ENCODE results near the gene HLA-DPB1. TPM values are rescaled to one million over a fixed set of nuclear protein-coding genes. Genes with fewer than 3 reads are reported as not detected.

HLA-DPB1 gene
- total RNA-seq (10 to 100 TPM; 29.0 to 31.7 TPM), total RNA-seq (2.7 to 192 (median 24.2) reads per million in 172 experiments)
- polyA plus RNA-seq (2013, experiment 1 of 2), result 233 TPM
- polyA plus RNA-seq (2013, experiment 2 of 2), result 123 TPM

DNA sequence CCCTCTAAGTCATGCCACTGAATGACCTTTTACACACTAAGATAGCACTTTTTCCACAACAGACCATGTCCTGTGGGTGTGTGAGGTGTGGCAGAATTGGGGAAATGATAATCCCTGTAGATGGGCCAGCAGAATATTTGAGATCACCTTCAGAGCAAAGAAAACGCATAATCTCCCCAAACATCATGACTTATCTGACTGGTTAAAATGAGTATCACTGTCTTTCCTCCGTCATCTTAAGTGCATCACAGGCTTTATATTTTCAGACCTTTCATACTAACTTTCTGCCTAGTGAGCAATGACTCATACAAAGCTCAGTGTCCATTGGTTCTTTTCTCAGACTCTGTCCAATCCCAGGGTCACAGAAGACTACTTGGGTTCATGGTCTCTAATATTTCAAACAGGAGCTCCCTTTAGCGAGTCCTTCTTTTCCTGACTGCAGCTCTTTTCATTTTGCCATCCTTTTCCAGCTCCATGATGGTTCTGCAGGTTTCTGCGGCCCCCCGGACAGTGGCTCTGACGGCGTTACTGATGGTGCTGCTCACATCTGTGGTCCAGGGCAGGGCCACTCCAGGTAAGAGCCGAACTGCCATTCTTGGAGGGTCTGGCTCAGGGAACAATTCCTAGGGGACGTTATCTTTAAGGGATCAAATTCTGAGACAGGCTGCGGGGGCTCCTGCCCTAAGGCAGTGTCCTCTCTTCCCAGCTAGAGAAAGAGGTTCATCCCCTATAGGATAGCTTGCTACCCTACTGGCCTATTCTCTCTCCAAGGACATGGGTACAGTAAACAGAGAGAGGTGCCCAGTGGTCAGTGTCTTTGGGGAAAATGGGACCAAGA is at the start of gene HLA-DPB1:
TSS of gene HLA-DPB1 (plus strand) at position 423 of the 838 bp plus-strand sequence. CDS start at position 475, 52 bp downstream.
- ChIA-PET CTCF (no interaction called here), POLR2A (interaction anchor here (0.6 to 1.5 kb wide), 7 partner anchors 19 to 227 kb away, joined by 3 to 8 read pairs (median 3); partner anchors contain the start of gene RPS18)
- peak within 1 kb of the TSS; percentile 90 for H3K27ac Mint-ChIP-seq
- peaks cover 12% of the 10 kb centered on the region for H3K27me3 Mint-ChIP-seq
- peak within 1 kb of the TSS in 1 of 2 donors; percentile 68 for H3K27ac ChIP-seq (ENCODE audit: low read depth in 1 of 2, low read length in 2 of 2)
- peak within 1 kb of the TSS; percentile 81 for H3K4me3 ChIP-seq (ENCODE audit: low read length)
- H3K9me3 ChIP-seq (ENCODE audit: control insufficient read depth in 1 of 2, insufficient read depth in 1 of 2, low read length in 2 of 2), result no peaks in the 10 kb centered on the region
- H3K4me1 ChIP-seq (ENCODE audit: insufficient read depth, low read length), result peaks cover 39% of the 10 kb centered on the region
- H3K27me3 ChIP-seq (ENCODE audit: control insufficient read depth in 1 of 2, insufficient read depth in 2 of 2, low read length in 2 of 2), result no peaks in the 10 kb centered on the region
- peak in 4 of 14 experiments; percentile 23 to 88 (median 86) for DNase-seq
- H3K4me1 Mint-ChIP-seq (ENCODE audit: low read depth), result peaks cover 59% of the 10 kb centered on the region
- TF ChIP-seq, protein P1, sequence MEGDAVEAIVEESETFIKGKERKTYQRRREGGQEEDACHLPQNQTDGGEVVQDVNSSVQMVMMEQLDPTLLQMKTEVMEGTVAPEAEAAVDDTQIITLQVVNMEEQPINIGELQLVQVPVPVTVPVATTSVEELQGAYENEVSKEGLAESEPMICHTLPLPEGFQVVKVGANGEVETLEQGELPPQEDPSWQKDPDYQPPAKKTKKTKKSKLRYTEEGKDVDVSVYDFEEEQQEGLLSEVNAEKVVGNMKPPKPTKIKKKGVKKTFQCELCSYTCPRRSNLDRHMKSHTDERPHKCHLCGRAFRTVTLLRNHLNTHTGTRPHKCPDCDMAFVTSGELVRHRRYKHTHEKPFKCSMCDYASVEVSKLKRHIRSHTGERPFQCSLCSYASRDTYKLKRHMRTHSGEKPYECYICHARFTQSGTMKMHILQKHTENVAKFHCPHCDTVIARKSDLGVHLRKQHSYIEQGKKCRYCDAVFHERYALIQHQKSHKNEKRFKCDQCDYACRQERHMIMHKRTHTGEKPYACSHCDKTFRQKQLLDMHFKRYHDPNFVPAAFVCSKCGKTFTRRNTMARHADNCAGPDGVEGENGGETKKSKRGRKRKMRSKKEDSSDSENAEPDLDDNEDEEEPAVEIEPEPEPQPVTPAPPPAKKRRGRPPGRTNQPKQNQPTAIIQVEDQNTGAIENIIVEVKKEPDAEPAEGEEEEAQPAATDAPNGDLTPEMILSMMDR (IDR thresholded peaks at IDR 0.05), result no peak
- H3K9me3 Mint-ChIP-seq, result no peaks in the 10 kb centered on the region
- H3K4me3 Mint-ChIP-seq, result peak within 1 kb of the TSS; percentile 90
- ATAC-seq (ENCODE audit: poor library complexity), result peak; percentile 93
- intact Hi-C loops (cut with DNase I, micrococcal nuclease), result no loop called here
- H3K36me3 ChIP-seq (ENCODE audit: insufficient read depth, low read length), result no peaks in the 10 kb centered on the region
- H3K36me3 Mint-ChIP-seq (ENCODE audit: low read depth), result no peaks in the 10 kb centered on the region

DNA sequence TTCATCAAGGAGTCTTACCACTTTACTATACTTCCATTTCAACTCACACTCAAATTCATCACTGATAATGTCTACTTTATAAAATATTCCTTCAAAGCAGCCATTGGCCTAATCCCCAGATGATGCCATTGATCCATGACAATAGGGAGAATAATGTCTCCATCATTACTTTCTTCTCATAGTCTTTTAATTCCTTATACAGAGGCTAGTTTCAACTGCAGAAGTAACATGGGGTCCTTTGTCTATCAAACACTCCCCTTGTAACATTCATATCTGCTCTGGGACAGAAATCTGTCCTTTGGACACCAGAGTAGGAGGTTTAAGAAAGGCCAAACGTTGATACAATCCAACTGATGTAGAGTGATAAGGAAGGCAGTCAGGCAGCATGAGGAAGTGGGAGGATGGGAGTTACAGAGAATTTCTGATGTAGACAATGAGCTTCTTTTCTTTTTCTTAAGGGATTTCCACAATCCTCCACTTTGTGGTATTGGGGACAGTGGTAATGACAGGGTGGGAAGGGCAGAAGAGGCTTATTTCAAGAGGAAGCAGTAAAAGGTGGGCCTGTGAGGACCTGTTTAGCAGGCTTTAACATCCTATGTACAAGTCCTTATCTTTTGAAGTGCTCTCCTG is 47.5 kb upstream of the HLA-DPB1 start:
- H3K27me3 ChIP-seq (ENCODE audit: control insufficient read depth in 1 of 2, insufficient read depth in 2 of 2, low read length in 2 of 2), result no peaks in the 10 kb centered on the region
- H3K4me1 ChIP-seq (ENCODE audit: insufficient read depth, low read length), result peaks cover 8% of the 10 kb centered on the region
- CTCF ChIA-PET, result no interaction called here
- Mint-ChIP-seq H3K4me1 (ENCODE audit: low read depth) (no peaks in the 10 kb centered on the region), H3K4me3 (no peak overlapping the region), H3K36me3 (ENCODE audit: low read depth) (no peaks in the 10 kb centered on the region), H3K27ac (no peak overlapping the region), H3K9me3 (no peaks in the 10 kb centered on the region), H3K27me3 (no peaks in the 10 kb centered on the region)
- intact Hi-C loops (cut with DNase I, micrococcal nuclease), result no loop called here
- no peak overlapping the region for H3K27ac ChIP-seq (ENCODE audit: low read depth in 1 of 2, low read length in 2 of 2)
- TF ChIP-seq, protein P1 (IDR thresholded peaks at IDR 0.05), result no peak
- ATAC-seq (ENCODE audit: poor library complexity) (no peak), DNase-seq (peak in 1 of 14 experiments; percentile 0)
- no peaks in the 10 kb centered on the region for H3K9me3 ChIP-seq (ENCODE audit: control insufficient read depth in 1 of 2, insufficient read depth in 1 of 2, low read length in 2 of 2)
- POLR2A ChIA-PET, result interaction anchor here (1.8 kb wide), 1 partner anchor 45 kb away, joined by 5 read pairs; the partner anchor contains the start of gene HLA-DPA1
- no peak overlapping the region for H3K4me3 ChIP-seq (ENCODE audit: low read length)
- no peaks in the 10 kb centered on the region for H3K36me3 ChIP-seq (ENCODE audit: insufficient read depth, low read length)

DNA sequence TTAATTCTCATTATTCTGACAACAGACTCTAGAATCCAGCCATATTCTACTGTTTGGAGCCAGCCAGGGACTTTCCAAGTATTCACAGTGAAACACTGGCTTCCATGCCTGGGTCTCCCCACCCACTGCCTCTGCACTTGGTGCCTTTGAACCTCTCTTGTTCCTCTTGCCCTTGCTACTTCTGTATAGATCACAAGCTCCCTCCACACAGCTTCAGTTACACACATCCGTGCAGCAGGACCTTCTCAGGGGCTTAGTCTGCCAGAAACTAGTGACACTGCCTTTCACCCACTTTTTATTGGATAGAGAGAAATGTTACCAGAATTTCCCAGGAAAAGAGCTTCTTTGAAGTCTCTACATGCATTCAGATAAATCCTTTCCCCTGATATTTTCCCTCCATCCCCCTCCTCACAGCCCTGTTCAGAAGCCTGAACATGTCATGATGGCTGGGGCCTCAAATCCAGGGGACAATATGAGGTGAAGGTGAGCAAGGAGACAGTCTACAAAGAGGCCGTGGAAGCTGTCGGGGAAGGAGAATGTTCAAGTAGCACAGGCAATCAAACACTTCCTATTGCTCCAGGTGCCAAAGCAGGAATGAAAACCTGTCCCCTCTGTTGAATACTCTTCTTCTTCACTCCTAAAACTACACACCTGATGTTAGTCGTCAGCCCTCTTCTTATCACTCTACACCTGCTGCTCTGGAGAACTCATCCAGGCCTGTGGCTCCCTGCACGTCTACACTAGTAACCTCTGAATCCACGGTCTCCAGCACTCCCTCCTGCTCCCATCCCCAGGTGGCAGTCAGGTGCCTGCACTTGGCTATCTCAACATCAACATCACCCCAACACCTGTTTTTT is 46.2 kb upstream of the HLA-DPB1 start:
- ATAC-seq (ENCODE audit: poor library complexity) (peak; percentile 72), DNase-seq (peak in 3 of 14 experiments; percentile 53 to 75 (median 66))
- TF ChIP-seq, protein P1 (IDR thresholded peaks at IDR 0.05), result no peak
- no peak overlapping the region for H3K4me3 ChIP-seq (ENCODE audit: low read length)
- H3K27ac ChIP-seq (ENCODE audit: low read depth in 1 of 2, low read length in 2 of 2), result peak overlapping the region in 1 of 2 donors; percentile 70
- CTCF ChIA-PET, result no interaction called here
- POLR2A ChIA-PET, result interaction anchor here (1.8 kb wide), 1 partner anchor 44 kb away, joined by 5 read pairs; the partner anchor contains the start of gene HLA-DPA1
- H3K9me3 ChIP-seq (ENCODE audit: control insufficient read depth in 1 of 2, insufficient read depth in 1 of 2, low read length in 2 of 2), result peaks cover 0 to 3% of the 10 kb centered on the region in 2 experiments
- Mint-ChIP-seq H3K36me3 (ENCODE audit: low read depth) (no peaks in the 10 kb centered on the region), H3K27ac (no peak overlapping the region), H3K4me1 (ENCODE audit: low read depth) (no peaks in the 10 kb centered on the region), H3K27me3 (peaks cover 3% of the 10 kb centered on the region), H3K9me3 (no peaks in the 10 kb centered on the region), H3K4me3 (no peak overlapping the region)
- H3K27me3 ChIP-seq (ENCODE audit: control insufficient read depth in 1 of 2, insufficient read depth in 2 of 2, low read length in 2 of 2), result no peaks in the 10 kb centered on the region
- intact Hi-C loops (cut with DNase I, micrococcal nuclease), result no loop called here
- peaks cover 8% of the 10 kb centered on the region for H3K4me1 ChIP-seq (ENCODE audit: insufficient read depth, low read length)
- no peaks in the 10 kb centered on the region for H3K36me3 ChIP-seq (ENCODE audit: insufficient read depth, low read length)

All from CD4-positive, alpha-beta T cell (primary cell).